IMR-90 (cell line): ENCODE data around the gene PPP2R5E. TPM values are rescaled to one million over a fixed set of nuclear protein-coding genes. Genes with fewer than 3 reads are reported as not detected.

Experiments
- ATAC-seq: fragments of 200-7000 bp; cut with Tn5 transposase; 2 replicates; pipeline ENCODE4 v1.9.1; 2020; ENCODE audit warnings: low read depth, mild to moderate bottlenecking, moderate library complexity
- BruUV-seq: library from RNA; stranded (reverse); fragments of 400-500 nt; replicated peaks from 2 replicates; lab custom pipeline; 2021; lab: Mats Ljungman, UMichigan
- CTCF ChIA-PET: fragments of 300-600 bp; formaldehyde crosslinking; extraction: SDS; loops from one replicate; lab custom pipeline; 2021; ENCODE audit warnings: antibody characterized with exemption; lab: Yijun Ruan, JAX
- POLR2A ChIA-PET: fragments of 300-600 bp; sonication (Branson Sonifier 250); formaldehyde crosslinking; loops from one replicate; lab custom pipeline; 2022; ENCODE audit warnings: antibody characterized with exemption; ENCODE audit not compliant: unreplicated experiment; lab: Charles Lee
- DNase-seq: peaks from one replicate; pipeline ENCODE4 v3.0.0; 2013
- H2AFZ ChIP-seq: replicated peaks from 2 replicates; pipeline ENCODE3; 2013; ENCODE audit warnings: low read length, mild to moderate bottlenecking; ENCODE audit not compliant: poor library complexity
- H2AK5ac ChIP-seq: 2 replicates; pipeline ENCODE4 v1.6.1; 2013; ENCODE audit warnings: low read depth, low read length, inconsistent platforms
- H2AK9ac ChIP-seq: replicated peaks from 2 replicates; pipeline ENCODE3; 2013; ENCODE audit warnings: mild to moderate bottlenecking, low read depth, low read length, moderate library complexity; ENCODE audit not compliant: poor library complexity
- H2BK120ac ChIP-seq: 2 replicates; pipeline ENCODE4 v1.6.1; 2013; ENCODE audit warnings: low read depth, low read length, inconsistent platforms
- H2BK15ac ChIP-seq: 3 replicates; pipeline ENCODE4 v1.6.1; 2013; ENCODE audit warnings: low read depth, low read length, inconsistent platforms
- H2BK20ac ChIP-seq: 2 replicates; pipeline ENCODE4 v1.6.1; 2013; ENCODE audit warnings: low read depth, mild to moderate bottlenecking, inconsistent platforms, low read length, moderate library complexity
- H2BK5ac ChIP-seq: 2 replicates; pipeline ENCODE4 v1.6.1; 2013; ENCODE audit warnings: mild to moderate bottlenecking, low read depth, low read length, inconsistent platforms; ENCODE audit not compliant: poor library complexity, severe bottlenecking
- H3K14ac ChIP-seq: replicated peaks from 2 replicates; pipeline ENCODE4 v1.6.1; 2013; ENCODE audit warnings: low read depth, low read length, inconsistent platforms
- H3K18ac ChIP-seq: 2 replicates; pipeline ENCODE4 v1.6.1; 2013; ENCODE audit warnings: low read depth, low read length, control low read depth
- H3K23ac ChIP-seq: 2 replicates; pipeline ENCODE4 v1.6.1; 2013; ENCODE audit warnings: low read depth, low read length, inconsistent platforms
- H3K27ac ChIP-seq: 2 replicates; pipeline ENCODE4 v1.5.1; 2013; ENCODE audit warnings: mild to moderate bottlenecking, control low read depth, low read length; ENCODE audit not compliant: insufficient read depth
- H3K27me3 ChIP-seq: 2 replicates; pipeline ENCODE4 v1.6.1; 2013; ENCODE audit warnings: low read length; ENCODE audit not compliant: control insufficient read depth, insufficient read depth
- H3K36me3 ChIP-seq: 2 replicates; pipeline ENCODE4 v1.6.1; 2013; ENCODE audit warnings: low read length, mixed read lengths; ENCODE audit not compliant: control insufficient read depth, insufficient read depth
- H3K4ac ChIP-seq: 2 replicates; pipeline ENCODE4 v1.6.1; 2013; ENCODE audit warnings: low read depth, low read length, inconsistent platforms
- H3K4me1 ChIP-seq: 2 replicates; pipeline ENCODE4 v1.6.1; 2013; ENCODE audit warnings: low read length, mixed read lengths; ENCODE audit not compliant: control insufficient read depth, insufficient read depth
- H3K4me2 ChIP-seq: 2 replicates; pipeline ENCODE4 v1.6.1; 2013; ENCODE audit warnings: low read depth, mild to moderate bottlenecking, control low read depth, low read length, moderate library complexity
- H3K4me3 ChIP-seq: 2 replicates; pipeline ENCODE4 v1.5.1; 2013; ENCODE audit warnings: low read depth, mild to moderate bottlenecking, control low read depth, low read length, moderate library complexity; ENCODE audit not compliant: insufficient read depth
- H3K56ac ChIP-seq: 2 replicates; pipeline ENCODE4 v1.6.1; 2013; ENCODE audit warnings: low read length, inconsistent platforms; ENCODE audit not compliant: insufficient read depth; ENCODE audit errors: extremely low read depth
- H3K79me1 ChIP-seq, 2 experiments: 2 replicates each; pipeline ENCODE4 v1.6.1; 2013; ENCODE audit warnings: low read length in 2 of 2, inconsistent platforms in 1 of 2, low read depth in 1 of 2
- H3K9ac ChIP-seq: 2 replicates; pipeline ENCODE4 v1.6.1; 2013; ENCODE audit warnings: low read depth, low read length, control low read depth
- H3K9me1 ChIP-seq: 2 replicates; pipeline ENCODE4 v1.6.1; 2013; ENCODE audit warnings: low read length, inconsistent platforms; ENCODE audit not compliant: insufficient read depth
- H3K9me3 ChIP-seq: 2 replicates; pipeline ENCODE4 v1.6.1; 2013; ENCODE audit warnings: low read length; ENCODE audit not compliant: control insufficient read depth, insufficient read depth
- H4K20me1 ChIP-seq: 2 replicates; pipeline ENCODE4 v1.6.1; 2013; ENCODE audit warnings: low read length, inconsistent platforms; ENCODE audit not compliant: insufficient read depth
- H4K5ac ChIP-seq: 2 replicates; pipeline ENCODE4 v1.6.1; 2013; ENCODE audit warnings: mild to moderate bottlenecking, low read depth, low read length, control low read depth
- H4K8ac ChIP-seq, 2 experiments: 2 replicates each; pipeline ENCODE4 v1.6.1; 2013; ENCODE audit warnings: low read depth in 2 of 2, low read length in 2 of 2, control low read depth in 1 of 2, inconsistent platforms in 1 of 2
- H4K91ac ChIP-seq: 2 replicates; pipeline ENCODE4 v1.6.1; 2013; ENCODE audit warnings: low read depth, low read length, inconsistent platforms; ENCODE audit not compliant: insufficient read depth
- BHLHE40 ChIP-seq: fragments of 150-350 bp; IDR thresholded peaks from 2 replicates; pipeline ENCODE4 v1.6.1; 2016; ENCODE audit warnings: mild to moderate bottlenecking, low read depth, low read length
- CEBPB ChIP-seq: IDR thresholded peaks from 2 replicates; pipeline ENCODE4 v1.6.1; 2012; ENCODE audit warnings: low read depth, low read length, improper control_type of control experiment
- CHD1 ChIP-seq: IDR thresholded peaks from 2 replicates; pipeline ENCODE4 v1.6.1; 2012; ENCODE audit warnings: low read depth, low read length, improper control_type of control experiment
- CTCF ChIP-seq: conservative IDR thresholded peaks from 2 replicates; pipeline ENCODE4 v1.5.1; 2012; ENCODE audit warnings: mild to moderate bottlenecking, low read depth, low read length, improper control_type of control experiment
- FOS ChIP-seq: fragments of 150-350 bp; IDR thresholded peaks from 2 replicates; pipeline ENCODE4 v1.6.1; 2016; ENCODE audit warnings: low read depth, low read length
- MAZ ChIP-seq: IDR thresholded peaks from 2 replicates; pipeline ENCODE4 v1.6.1; 2012; ENCODE audit warnings: low read depth, mild to moderate bottlenecking, low read length, improper control_type of control experiment, moderate library complexity, borderline replicate concordance
- NFE2L2 ChIP-seq: fragments of 150-350 bp; IDR thresholded peaks from 2 replicates; pipeline ENCODE4 v1.6.1; 2016; ENCODE audit warnings: low read depth, mild to moderate bottlenecking, low read length
- POLR2A ChIP-seq: IDR thresholded peaks from 2 replicates; pipeline ENCODE4 v1.6.1; 2012; ENCODE audit warnings: mild to moderate bottlenecking, low read depth, low read length
- RFX5 ChIP-seq: IDR thresholded peaks from 2 replicates; pipeline ENCODE4 v1.8.0; 2012; ENCODE audit warnings: low read depth, mild to moderate bottlenecking, low read length, moderate library complexity
- WGBS, 2 experiments: methylation state at CpG; one replicate each; pipeline versions ENCODE4 v1.1.5 to v1.1.7; 2013; ENCODE audit warnings: missing lambda C conversion rate in 2 of 2; ENCODE audit not compliant: insufficient read length in 1 of 2; ENCODE audit errors: extremely low coverage in 2 of 2; 5-methylcytosine and 5-hydroxymethylcytosine counted together
- dilution Hi-C: fragments of 300-500 bp; cut with HindIII; formaldehyde crosslinking; loops from one replicate; pipeline ENCODE4 v1.14.3; 2018; ENCODE audit warnings: low sequenced_read_pairs; ENCODE audit not compliant: unreplicated experiment
- in situ Hi-C: fragments of 300-500 bp; cut with MboI; formaldehyde crosslinking; loops from 3 replicates; pipeline ENCODE4 v1.14.3; 2019; ENCODE audit warnings: low sequenced_read_pairs, inconsistent platforms, mixed read lengths
- intact Hi-C: fragments of 100-400 bp; cut with micrococcal nuclease; formaldehyde crosslinking; loops from 2 replicates; pipeline ENCODE4 v1.10.0; 2022
- polyA plus RNA-seq, 3 experiments: library from polyadenylated mRNA; depleted of rRNA; stranded (reverse); fragments of >200 nt; gene quantifications; 2 replicates each; pipeline ENCODE4 v1.2.3, GENCODE V29; 2012; ENCODE audit warnings: low replicate concordance in 1 of 3
- total RNA-seq: library from RNA; depleted of rRNA; stranded (reverse); fragments of >200 nt; gene quantifications from 2 replicates; pipeline ENCODE4 v1.2.3, GENCODE V29; 2012

Gene PPP2R5E
- total and polyA plus RNA-seq, 2 of the 4 experiments (the other 2 are of a cell fraction), result 9.7 to 12.2 TPM

- no peak overlapping the region for H3K18ac ChIP-seq
- H3K27me3 ChIP-seq, result no peaks in the 10 kb centered on the region
- H2BK15ac ChIP-seq, result no peak overlapping the region
- H3K9me3 ChIP-seq, result no peaks in the 10 kb centered on the region
- ATAC-seq, result no peak
- no peak for DNase-seq
- H3K23ac ChIP-seq, result no peak overlapping the region
- ChIA-PET CTCF (interaction anchor here (0.6 kb wide), 1 partner anchor 1849 kb away, joined by 5 read pairs; no protein-coding TSS in a partner anchor), POLR2A (no interaction called here)
- no TSS peak for BruUV-seq
- H3K36me3 ChIP-seq, result no peaks in the 10 kb centered on the region
- in situ Hi-C loops, result no loop called here
- H4K8ac ChIP-seq, result no peak overlapping the region
- H3K27ac ChIP-seq, result no peak overlapping the region
- H2BK5ac ChIP-seq, result no peak overlapping the region
- no peak overlapping the region for H2AFZ ChIP-seq
- H2BK120ac ChIP-seq, result no peak overlapping the region
- intact Hi-C loops, result no loop called here
- dilution Hi-C loops, result no loop called here
- H3K4me2 ChIP-seq, result no peak overlapping the region
- H3K79me1 ChIP-seq, result peaks cover 30 to 67% of the 10 kb centered on the region in 2 experiments
- no CpG with 5 or more reads among the region's 6 CpGs for WGBS, 2 experiments
- H4K20me1 ChIP-seq, result peaks cover 51% of the 10 kb centered on the region; the same call in 1 of the 2 replicates
- no peak overlapping the region for H3K14ac ChIP-seq
- no peak overlapping the region for H3K4me3 ChIP-seq
- H2AK5ac ChIP-seq, result no peak overlapping the region
- H3K4me1 ChIP-seq, result peaks cover 3% of the 10 kb centered on the region
- H2BK20ac ChIP-seq, result no peak overlapping the region
- H4K5ac ChIP-seq, result no peak overlapping the region
- no peak overlapping the region for H4K91ac ChIP-seq
- no peak overlapping the region for H2AK9ac ChIP-seq
- peaks cover 9% of the 10 kb centered on the region for H3K9me1 ChIP-seq
- H3K9ac ChIP-seq, result no peak overlapping the region
- H3K4ac ChIP-seq, result no peak overlapping the region
- no peak overlapping the region for H3K56ac ChIP-seq
- TF ChIP-seq BHLHE40 (no peak), POLR2A (no peak), CTCF (no peak), MAZ (no peak), RFX5 (no peak), CEBPB (no peak), FOS (no peak), NFE2L2 (no peak), CHD1 (no peak)
Measured at GRCh38 chr14:63459738-63460137, 83.4 kb downstream of the PPP2R5E start.
